Subcutaneous adipose tissue (tissue), 4 donors: Measurements from ENCODE around the gene SLITRK3. TPM values are rescaled to one million over a fixed set of nuclear protein-coding genes. Genes with fewer than 3 reads are reported as not detected.

Source experiments
- CTCF ChIP-seq: fragments of 450-650 bp; IDR thresholded peaks from one replicate; pipeline ENCODE4 v1.5.1; 2016; ENCODE audit warnings: low read depth, mild to moderate bottlenecking, control low read depth, antibody characterized with exemption, moderate library complexity
- total RNA-seq, 4 donors: library from RNA; depleted of rRNA; stranded (reverse); fragments of >200 nt; gene quantifications; one replicate each; pipeline ENCODE4 v1.1.0, GENCODE V29; 2016

Gene SLITRK3
- total RNA-seq, 4 donors from 2014 or later, result not detected

GRCh38 chr3:165158011-165158410, 38.2 kb downstream of the SLITRK3 start:
- TF ChIP-seq CTCF, result no peak

GRCh38 chr3:165156757-165157420, 39.3 kb downstream of the SLITRK3 start:
- TF ChIP-seq CTCF, result no peak

- TF ChIP-seq CTCF, result no peak
Measured at GRCh38 chr3:165148876-165149441, 47.2 kb downstream of the SLITRK3 start.

GRCh38 chr3:165144271-165144670, 51.9 kb downstream of the SLITRK3 start:
- TF ChIP-seq CTCF, result no peak

Other genes with a start within 250 kb of the SLITRK3 start
- not detected for gene SI, start 117.9 kb downstream of the SLITRK3 start, total RNA-seq